GM18909 (cell line): ENCODE data around the gene JAK2.
"Not testable (repeated sequence)": the region's sequence is repeated elsewhere in the genome, so short reads cannot be mapped to it uniquely, and the experiment has no call there.

Experiments used
- ATAC-seq: cut with Tn5 transposase; IDR thresholded peaks from one replicate; pipeline ENCODE4 v1.9.1; 2021; ENCODE audit warnings: mild to moderate bottlenecking; ENCODE audit not compliant: unreplicated experiment, poor library complexity

JAK2 gene

DNA sequence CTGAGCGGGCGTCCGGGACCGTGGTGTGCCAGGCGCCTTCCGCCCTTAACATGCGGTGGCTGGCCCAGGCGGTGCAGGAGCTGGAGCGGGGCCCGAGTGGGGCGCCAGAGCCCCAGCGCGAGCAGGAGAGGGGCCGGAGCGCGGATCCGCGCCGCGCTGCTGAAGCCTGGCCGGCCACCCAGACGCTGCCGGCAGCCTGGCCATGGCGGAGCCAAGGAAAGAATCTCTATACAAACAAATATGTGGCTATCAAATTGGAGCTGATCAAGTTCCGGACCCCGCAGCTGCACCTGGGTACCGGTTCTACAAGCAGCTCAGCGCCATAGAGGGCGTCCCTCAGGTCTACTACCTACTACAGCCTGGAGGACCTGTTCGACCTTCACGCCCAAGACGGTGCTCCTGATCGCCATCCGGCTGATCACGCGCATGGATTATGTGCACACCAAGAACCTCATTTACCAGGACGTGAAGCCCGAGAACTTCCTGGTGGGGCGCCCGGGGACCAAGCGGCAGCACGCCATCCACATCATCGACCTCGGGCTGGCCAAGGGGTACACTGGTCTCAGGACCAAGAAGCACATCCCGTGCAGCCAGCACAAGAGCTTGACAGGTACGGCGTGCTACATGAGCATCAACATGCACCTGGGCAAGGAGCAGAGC, 55.8 kb downstream of the JAK2 start:
- no peak for ATAC-seq

DNA sequence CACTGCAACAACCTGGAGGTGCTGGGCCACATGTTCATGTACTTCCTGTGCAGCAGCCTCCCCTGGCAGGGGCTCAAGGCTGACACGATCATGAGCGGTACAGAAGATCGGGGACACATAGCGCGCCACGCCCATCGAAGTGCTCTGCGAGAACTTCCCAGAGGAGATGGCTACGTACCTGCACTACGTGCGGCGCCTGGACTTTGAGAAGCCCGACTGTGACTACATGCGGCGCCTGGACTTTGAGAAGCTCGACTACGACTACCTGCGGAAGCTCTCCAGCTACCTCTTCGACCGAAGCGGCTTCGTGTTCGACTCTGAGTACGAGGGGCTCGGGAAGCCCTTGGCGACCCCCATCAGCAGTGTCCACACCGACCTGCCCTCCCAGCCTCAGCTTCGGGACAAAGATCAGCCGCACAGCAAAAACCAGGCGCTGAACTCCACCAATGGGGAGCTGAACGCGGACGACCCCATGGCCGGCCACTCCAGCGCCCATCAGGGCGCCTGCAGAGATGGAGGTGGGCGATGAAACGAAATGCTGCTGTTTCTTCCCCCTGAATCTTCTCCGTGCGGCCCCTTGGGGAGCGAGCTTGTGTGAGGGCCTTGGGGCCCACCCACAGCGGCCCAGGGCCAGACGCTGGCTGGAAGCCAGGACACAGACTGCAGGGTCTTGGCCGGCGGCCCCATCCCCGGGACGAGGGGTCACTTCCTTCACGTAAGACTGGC, 56.5 kb downstream of the JAK2 start:
- ATAC-seq, result no peak

DNA sequence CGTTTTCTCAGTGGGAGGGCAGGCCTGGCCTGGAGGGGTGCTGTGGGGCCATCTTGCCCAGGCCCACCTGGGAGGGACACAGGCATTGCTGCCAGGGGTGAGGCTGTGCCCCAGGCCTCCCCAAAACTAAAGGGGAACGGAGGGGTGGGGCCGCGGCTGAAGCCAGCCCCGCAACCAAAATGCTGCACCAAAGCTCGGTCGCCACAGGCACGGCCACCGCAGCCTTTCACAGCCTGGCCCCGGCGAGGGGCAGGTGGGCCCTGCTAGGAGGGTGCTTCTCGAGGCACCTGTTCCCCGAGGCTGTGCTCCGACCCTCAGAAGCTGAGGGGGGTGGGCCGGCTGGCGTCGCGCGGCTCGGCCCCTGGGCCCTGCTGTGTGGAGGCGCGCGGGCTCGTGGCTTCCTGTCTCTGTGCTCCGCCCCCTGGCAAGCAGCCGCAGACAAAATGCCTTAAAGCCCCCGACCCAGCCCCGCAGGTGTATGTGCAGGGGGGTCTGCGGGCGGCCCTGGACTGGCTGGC, 57.6 kb downstream of the JAK2 start:
- no peak for ATAC-seq

DNA sequence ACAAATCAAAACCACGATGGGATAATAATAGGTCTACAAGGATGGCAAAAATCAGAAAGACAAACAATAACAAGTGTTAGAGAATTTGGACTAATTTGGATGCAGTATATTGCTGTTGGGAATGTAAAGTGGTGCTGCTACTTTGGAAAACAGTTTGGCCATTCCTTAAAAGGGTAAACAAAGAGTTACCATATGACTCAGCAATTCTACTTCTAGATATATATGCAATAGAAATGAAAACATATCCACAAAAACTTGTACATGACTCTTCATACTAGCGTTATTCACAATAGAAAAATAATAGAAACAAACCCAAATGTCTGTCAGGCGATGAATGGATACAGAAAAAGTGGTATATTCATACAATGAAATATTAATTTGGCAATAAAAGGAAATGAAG, 58.3 kb downstream of the JAK2 start:
- ATAC-seq, result no peak

DNA sequence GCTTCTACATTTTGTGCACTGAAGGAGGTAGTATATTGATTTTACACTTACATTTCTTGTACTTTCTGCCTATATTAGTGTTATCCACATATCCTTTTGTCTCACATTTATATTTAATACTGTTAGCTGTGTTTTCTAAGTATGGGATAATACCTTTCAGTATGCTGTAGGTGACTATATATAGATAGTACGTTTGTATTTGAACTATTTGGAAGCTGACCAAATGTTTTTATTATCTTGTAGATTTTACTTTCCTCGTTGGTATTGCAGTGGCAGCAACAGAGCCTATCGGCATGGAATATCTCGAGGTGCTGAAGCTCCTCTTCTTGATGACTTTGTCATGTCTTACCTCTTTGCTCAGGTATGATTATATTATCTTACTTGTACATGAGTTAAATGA, 59.1 kb downstream of the JAK2 start:
- ATAC-seq, result no peak

DNA sequence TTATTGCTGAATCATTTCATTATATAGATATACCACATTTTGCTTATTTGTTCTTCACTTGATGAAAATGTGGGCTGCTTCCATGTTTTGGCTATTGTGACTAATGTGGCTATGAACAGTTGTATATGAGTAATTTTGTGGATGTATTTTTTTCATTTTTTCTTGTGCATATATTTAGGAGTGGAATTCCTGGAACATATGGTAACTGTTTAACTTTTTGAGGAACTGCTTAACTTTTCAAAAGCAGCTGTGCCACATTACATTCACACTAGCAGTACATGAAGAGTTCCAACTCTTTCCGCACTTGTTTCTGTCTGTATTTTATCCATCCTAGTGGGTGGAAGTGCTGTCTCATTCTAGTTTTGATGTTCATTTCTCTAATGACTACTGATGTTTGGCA, 67.8 kb downstream of the JAK2 start:
- ATAC-seq, result no peak

DNA sequence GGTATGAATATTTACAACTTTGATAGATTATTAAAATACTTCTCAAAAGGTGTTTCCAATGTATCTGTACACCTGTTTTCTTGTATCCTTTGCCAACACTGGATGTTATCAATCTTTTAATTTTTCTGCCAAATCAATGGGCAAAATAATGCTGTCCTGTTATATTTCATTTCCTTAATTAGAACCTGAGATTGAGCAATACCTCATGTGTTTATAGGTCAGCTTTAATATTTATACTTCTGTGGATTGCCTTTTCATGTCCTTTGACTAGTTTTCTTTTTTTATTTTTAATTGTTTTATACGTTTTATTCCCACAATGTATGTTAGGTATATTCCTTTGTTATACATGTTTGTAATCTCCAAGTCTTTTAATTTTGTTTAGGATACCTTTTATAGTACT, 77.6 kb downstream of the JAK2 start:
- no peak for ATAC-seq

DNA sequence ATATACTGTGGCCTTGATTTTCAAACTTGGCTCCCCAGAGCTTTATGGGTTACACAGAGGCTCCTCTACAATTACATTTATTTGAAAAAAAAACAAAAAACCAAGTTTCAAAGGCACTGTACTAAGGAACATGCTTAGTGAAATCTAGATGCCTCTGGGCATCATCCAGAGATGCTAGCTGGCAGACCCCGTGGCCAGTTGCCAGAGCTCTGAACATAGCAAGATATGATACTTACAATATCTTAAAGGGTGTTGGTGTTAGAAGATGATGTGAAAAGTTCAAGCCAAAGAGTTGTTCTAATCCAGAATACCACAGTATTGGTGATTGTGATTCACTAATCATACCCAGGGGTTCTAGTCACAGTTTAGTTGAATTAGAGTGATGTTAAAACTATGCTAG, 87.8 kb downstream of the JAK2 start:
- no peak for ATAC-seq

DNA sequence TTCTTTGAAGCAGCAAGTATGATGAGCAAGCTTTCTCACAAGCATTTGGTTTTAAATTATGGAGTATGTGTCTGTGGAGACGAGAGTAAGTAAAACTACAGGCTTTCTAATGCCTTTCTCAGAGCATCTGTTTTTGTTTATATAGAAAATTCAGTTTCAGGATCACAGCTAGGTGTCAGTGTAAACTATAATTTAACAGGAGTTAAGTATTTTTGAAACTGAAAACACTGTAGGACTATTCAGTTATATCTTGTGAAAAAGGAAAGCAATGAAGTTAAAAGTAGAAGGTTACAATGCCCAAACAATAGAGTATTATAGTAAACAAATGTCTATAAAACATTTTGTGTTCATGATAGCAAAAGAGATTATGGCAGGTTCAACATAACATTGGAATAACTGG, 88.6 kb downstream of the JAK2 start:
- no peak for ATAC-seq

DNA sequence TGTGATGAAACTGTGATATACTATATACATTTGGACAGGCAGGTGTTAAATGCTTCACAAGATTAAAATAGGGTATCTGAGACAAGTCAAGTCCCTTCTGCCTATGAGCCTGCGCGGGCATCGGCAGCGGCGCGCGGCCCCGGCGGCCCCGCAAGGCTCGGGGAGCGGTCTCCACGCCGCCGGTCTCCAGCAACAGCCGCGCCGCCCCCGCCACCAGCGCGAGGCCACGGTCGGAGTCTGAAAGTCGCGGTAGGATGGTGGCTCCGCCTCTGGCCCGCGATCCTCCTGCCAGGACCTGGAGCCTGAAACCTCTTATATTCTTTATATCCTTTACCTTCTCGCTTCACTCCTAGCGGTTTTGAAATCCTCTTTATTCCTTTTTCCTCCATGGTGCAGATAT, 100.9 kb downstream of the JAK2 start:
- ATAC-seq, result no peak

DNA sequence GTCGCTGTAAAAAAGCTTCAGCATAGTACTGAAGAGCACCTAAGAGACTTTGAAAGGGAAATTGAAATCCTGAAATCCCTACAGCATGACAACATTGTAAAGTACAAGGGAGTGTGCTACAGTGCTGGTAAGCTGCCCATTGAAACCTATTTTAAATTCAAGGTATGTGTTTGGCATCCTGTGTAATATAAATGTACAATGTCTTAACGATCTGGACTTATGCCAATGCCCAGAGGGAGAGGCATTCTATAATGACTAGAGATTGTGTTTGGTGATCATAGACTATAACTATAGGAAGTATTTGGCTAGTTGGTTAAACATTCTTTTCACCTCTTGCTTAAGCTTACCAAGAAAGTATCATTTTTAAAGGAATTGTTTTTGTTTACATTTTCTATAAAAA, 104.7 kb downstream of the JAK2 start:
- no peak for ATAC-seq

DNA sequence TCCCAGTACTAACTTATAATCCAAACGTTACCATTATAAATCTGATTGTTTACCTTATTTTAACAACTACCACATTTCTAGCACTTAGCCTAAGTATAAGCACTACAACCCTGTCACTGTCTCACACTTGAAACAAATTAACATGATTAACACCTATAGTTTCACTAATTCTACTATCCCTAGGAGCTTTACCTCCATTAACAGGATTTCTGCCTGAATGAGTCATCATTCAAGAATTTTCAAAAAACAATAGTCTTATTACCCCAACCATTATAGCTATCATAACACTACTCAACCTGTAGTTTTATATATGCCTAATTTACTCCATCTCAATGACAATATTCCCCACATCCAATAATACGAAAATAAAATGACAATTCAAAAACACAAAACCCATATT, 110.7 kb downstream of the JAK2 start:
- no peak for ATAC-seq

DNA sequence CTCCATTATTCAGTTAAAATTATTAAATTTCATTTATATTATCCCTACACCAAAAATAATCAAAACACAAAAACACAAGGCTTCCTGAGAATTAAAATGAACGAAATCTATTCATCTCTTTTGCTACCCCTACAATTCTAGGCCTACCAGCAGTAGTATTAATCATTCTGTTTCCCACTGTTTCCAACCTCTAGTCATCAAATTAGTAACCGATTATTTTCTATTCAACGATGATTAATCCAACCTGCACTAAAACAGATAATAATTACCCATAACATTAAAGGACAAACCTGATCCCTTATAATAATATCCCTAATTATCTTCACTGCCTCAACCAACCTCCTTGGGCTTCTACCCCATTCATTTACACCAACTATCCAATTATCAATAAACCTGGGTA, 114.4 kb downstream of the JAK2 start:
- ATAC-seq, result no peak

DNA sequence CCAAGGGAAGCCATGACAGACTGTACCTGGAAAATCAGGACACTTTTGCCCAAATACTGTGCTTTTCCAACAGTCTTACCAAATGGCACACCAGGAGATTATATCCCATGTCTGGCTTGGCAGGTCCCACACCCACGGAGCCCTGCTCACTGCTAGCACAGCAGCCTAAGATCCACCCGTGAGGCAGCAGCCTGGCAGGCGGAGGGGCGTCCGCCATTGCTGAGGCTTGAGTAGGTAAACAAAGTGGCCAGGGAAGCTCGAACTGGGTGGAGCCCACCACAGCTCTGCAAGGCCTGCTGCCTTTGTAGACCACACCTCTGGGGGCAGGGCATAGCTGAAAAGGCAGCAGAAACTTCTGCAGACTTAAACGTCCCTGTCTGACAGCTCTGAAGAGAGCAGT, 116.1 kb downstream of the JAK2 start:
- not testable (repeated sequence) for ATAC-seq

DNA sequence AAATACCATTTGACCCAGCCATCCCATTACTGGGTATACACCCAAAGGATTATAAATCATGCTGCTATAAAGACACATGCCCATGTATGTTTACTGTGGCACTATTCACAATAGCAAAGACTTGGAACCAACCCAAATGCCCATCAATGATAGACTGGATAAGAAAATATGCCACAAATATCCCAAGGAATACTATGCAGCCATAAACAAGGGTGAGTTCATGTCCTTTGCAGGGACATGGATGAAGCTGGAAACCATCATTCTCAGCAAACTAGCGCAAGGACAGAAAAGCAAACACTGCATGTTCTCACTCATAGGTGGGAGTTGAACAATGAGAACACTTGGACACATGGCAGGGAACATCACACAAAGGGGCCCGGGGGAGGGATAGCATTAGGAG, 121.4 kb downstream of the JAK2 start:
- ATAC-seq, result not testable (repeated sequence)

DNA sequence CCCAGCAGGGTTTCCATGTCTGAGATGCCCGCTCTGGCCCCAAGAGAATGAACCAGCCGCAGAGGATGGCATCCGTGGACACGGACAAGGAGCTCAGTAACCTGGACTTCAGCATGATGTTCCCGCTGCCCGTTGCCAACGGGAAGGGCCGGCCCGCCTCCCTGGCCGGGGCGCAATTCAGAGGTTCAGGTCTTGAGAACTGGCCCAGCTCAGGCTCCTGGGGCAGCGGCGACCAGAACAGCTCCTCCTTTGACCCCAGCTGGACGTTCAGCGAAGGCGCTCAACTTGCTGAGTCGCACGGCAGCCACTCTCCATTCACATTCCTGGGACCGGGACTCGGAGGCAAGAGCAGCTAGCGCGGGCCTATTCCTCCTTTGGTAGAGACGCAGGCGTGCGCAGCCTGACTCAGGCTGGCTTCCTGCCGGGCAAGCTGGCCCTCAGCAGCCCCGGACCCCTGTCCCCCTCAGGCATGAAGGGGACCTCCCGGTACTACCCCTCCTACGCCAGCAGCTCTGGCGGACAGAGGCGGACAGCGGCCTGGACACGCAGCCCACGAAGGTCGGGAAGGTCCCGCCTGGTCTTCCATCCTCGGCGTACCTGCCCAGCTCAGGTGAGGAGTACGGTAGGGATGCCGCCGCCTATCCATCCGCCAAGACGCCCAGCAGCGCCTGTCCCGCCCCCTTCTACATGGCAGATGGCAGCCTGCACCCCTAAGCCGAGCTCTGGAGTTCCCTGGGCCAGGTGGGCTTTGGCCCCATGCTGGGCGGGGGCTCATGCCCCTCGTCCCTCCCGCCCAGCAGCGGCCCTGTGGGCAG, 126.0 kb downstream of the JAK2 start:
- no peak for ATAC-seq

DNA sequence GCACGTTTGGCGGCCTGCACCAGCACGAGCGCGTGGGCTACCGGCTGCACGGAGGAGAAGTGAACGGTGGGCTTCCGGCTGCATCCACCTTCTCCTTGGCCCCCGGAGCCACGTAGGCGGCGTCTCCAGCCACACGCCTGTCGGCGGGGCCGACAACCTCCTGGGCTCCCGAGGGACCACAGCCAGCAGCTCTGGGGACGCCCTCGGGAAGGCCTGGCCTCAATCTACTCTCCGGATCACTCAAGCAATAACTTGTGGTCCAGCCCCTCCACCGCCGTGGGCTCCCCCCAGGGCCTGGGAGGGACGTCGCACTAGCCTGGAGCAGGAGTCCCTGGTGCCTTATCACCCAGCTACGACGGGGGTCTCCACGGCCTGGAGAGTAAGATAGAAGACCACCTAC, 126.6 kb downstream of the JAK2 start:
- no peak for ATAC-seq

DNA sequence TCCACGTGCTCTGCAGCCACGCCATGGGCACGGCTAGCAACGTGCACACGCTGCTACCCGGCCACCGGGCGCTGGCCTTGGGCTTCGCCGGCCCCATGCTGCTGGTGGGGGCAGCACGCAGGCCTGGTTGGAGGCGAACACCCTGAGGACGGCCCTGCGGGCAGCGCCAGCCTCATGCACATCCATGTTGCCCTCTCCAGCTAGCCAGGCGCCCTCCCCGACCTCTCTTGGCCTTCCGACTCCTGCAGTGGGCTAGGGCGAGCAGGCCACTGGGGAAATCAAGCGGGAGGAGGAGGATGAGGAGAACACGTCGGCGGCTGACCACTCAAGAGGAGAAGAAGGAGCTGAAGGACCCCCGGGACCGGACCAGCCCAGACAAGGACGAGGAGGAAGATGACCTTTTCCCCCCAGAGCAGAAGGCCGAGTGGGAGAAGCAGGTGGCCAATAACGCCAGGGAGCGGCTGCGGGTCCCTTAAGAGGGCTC, 127.1 kb downstream of the JAK2 start:
- ATAC-seq, result no peak

DNA sequence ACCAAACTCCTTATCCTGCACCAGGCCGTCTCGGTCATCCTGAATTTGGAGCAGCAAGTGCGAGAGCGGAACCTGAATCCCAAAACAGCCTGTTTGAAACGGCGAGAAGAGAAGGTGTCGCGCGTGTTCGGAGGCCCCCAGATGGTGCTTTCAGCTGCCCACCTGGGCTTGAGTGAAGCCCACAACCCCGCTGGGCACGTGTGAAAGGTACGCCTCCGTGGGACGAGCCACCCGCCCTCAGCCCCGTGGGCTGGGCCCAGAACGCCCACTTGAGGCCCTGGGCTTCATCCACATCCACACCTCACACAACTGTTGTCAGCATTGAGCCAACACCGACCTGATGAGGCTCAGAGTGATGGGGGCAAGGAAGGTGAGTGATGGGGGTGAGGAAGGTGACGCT, 127.6 kb downstream of the JAK2 start:
- ATAC-seq, result no peak

DNA sequence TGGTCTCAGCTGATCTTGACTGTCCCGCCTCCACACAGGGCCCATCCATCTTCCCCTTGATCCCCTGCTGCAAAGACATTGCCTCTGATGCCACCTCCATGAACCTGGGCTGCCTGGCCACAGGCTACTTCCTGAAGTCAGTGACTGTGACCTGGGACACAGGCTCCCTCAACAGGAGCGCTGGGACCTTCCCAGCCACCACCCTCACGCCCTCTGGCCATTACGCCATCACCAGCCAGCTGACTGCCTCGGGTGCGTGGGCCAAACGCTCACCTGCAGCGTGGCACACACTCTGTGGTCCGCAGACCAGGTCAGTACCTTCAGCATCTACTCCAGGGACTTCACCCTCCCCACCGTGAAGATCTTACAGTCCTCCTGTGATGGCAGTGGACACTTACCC, 128.5 kb downstream of the JAK2 start:
- no peak for ATAC-seq
